CD4-positive, alpha-beta T cell (primary cell): Measurements from ENCODE around the gene CPLANE2. TPM values are rescaled to one million over a fixed set of nuclear protein-coding genes. Genes with fewer than 3 reads are reported as not detected.
A peak's percentile ranks its signal among the peaks of the same experiment; 100 is the strongest.

Experiments used
- ATAC-seq: fragments of 200-7000 bp; cut with Tn5 transposase; one replicate; pipeline ENCODE4 v1.10.0; 2022; ENCODE audit warnings: mild to moderate bottlenecking; ENCODE audit not compliant: poor library complexity
- CTCF ChIA-PET: fragments of 350-600 bp; sonication (Branson Sonifier 250); formaldehyde crosslinking; loops from one replicate; lab custom pipeline; 2021; ENCODE audit warnings: antibody characterized with exemption, inconsistent platforms; lab: Charles Lee
- POLR2A ChIA-PET: fragments of 350-600 bp; sonication (Branson Sonifier 250); formaldehyde crosslinking; loops from one replicate; lab custom pipeline; 2021; ENCODE audit warnings: antibody characterized with exemption, inconsistent platforms; lab: Charles Lee
- DNase-seq, 14 experiments: peaks; one replicate each; pipeline ENCODE4 v3.0.0-alpha.2; 2013 to 2020; ENCODE audit warnings: mixed read lengths in 2 of 14
- H3K27ac ChIP-seq, 2 donors: one replicate each; pipeline versions ENCODE4 v1.5.1 to v1.7.0; 2013; ENCODE audit warnings: low read length in 2 of 2, low read depth in 1 of 2, mild to moderate bottlenecking in 1 of 2
- H3K27me3 ChIP-seq, 2 experiments: 1 replicate in 1 of 2; 2 replicates in 1 of 2; pipeline versions ENCODE4 v1.6.1 to v1.7.0; 2013; ENCODE audit warnings: low read length in 2 of 2, control low read depth in 1 of 2, mild to moderate bottlenecking in 1 of 2, moderate library complexity in 1 of 2; ENCODE audit not compliant: insufficient read depth in 2 of 2, control insufficient read depth in 1 of 2
- H3K36me3 ChIP-seq: one replicate; pipeline ENCODE4 v1.6.1; 2013; ENCODE audit warnings: low read length, control low read depth; ENCODE audit not compliant: insufficient read depth
- H3K4me1 ChIP-seq: one replicate; pipeline ENCODE4 v1.6.1; 2013; ENCODE audit warnings: low read length, control low read depth; ENCODE audit not compliant: insufficient read depth
- H3K4me3 ChIP-seq: one replicate; pipeline ENCODE4 v1.5.1; 2013; ENCODE audit warnings: mild to moderate bottlenecking, low read length, moderate library complexity
- H3K9me3 ChIP-seq, 2 experiments: 1 replicate in 1 of 2; 2 replicates in 1 of 2; pipeline versions ENCODE4 v1.6.1 to v1.7.0; 2013; ENCODE audit warnings: low read length in 2 of 2, mild to moderate bottlenecking in 2 of 2, control low read depth in 1 of 2, moderate library complexity in 1 of 2; ENCODE audit not compliant: control insufficient read depth in 1 of 2, insufficient read depth in 1 of 2
- H3K27ac Mint-ChIP-seq: one replicate; pipeline ENCODE4 v1.8.0; 2020; ENCODE audit warnings: mixed read lengths
- H3K27me3 Mint-ChIP-seq: one replicate; pipeline ENCODE4 v1.8.0; 2021; ENCODE audit warnings: mixed read lengths
- H3K36me3 Mint-ChIP-seq: one replicate; pipeline ENCODE4 v1.8.0; 2021; ENCODE audit warnings: low read depth, mixed read lengths
- H3K4me1 Mint-ChIP-seq: one replicate; pipeline ENCODE4 v1.8.0; 2021; ENCODE audit warnings: low read depth, mixed read lengths
- H3K4me3 Mint-ChIP-seq: one replicate; pipeline ENCODE4 v1.8.0; 2020; ENCODE audit warnings: mild to moderate bottlenecking, mixed read lengths
- H3K9me3 Mint-ChIP-seq: one replicate; pipeline ENCODE4 v1.8.0; 2020; ENCODE audit warnings: mixed read lengths
- CTCF ChIP-seq: fragments of 200-600 bp; IDR thresholded peaks from one replicate; pipeline ENCODE4 v1.8.0; 2022; ENCODE audit warnings: antibody characterized with exemption, mild to moderate bottlenecking
- intact Hi-C, 2 experiments: fragments of 100-400 bp; cut with DNase I in 1 of 2; cut with micrococcal nuclease in 1 of 2; formaldehyde crosslinking; loops; one replicate each; pipeline versions ENCODE4 v1.15.1 to v1.9.0; 2023 to 2025; cut with DNase I, micrococcal nuclease
- total RNA-seq, 174 experiments: library from RNA in 2 of 174; stranded (reverse) in 2 of 174; gene quantifications; one replicate each; pipeline ENCODE4 v1.2.3 and lab custom pipeline; 2021 to 2026

The CPLANE2 gene
- total RNA-seq, 2 experiments from 2014 or later, result 5.3 to 8.4 TPM

GRCh38 chr1:16252912-16253311 lies 15.9 kb upstream of the CPLANE2 start:
- ChIA-PET CTCF (interaction anchor here (0.6 kb wide), 1 partner anchor 56 kb away, joined by 3 read pairs; no protein-coding TSS in a partner anchor), POLR2A (no interaction called here)
- Histone ChIP-seq H3K27ac (no peak overlapping the region), H3K36me3 (peaks cover 78% of the 10 kb centered on the region), H3K27me3 (no peaks in the 10 kb centered on the region), H3K4me1 (peaks cover 4% of the 10 kb centered on the region), H3K4me3 (no peak overlapping the region), H3K9me3 (no peaks in the 10 kb centered on the region)
- H3K27me3 Mint-ChIP-seq, result no peaks in the 10 kb centered on the region
- ATAC-seq (no peak), DNase-seq (no peak)
- H3K4me3 Mint-ChIP-seq, result no peak overlapping the region
- peak overlapping the region; percentile 36 for H3K27ac Mint-ChIP-seq
- H3K9me3 Mint-ChIP-seq, result no peaks in the 10 kb centered on the region
- peaks cover 22% of the 10 kb centered on the region for H3K4me1 Mint-ChIP-seq
- no peak for TF ChIP-seq CTCF
- intact Hi-C loops, result no loop called here
- peaks cover 83% of the 10 kb centered on the region for H3K36me3 Mint-ChIP-seq

- Histone ChIP-seq H3K36me3 (peaks cover 78% of the 10 kb centered on the region), H3K27ac (no peak overlapping the region), H3K9me3 (no peaks in the 10 kb centered on the region), H3K4me3 (no peak overlapping the region), H3K4me1 (peaks cover 4% of the 10 kb centered on the region), H3K27me3 (no peaks in the 10 kb centered on the region)
- H3K9me3 Mint-ChIP-seq, result no peaks in the 10 kb centered on the region
- POLR2A ChIA-PET, result no interaction called here
- H3K27ac Mint-ChIP-seq, result no peak overlapping the region
- H3K36me3 Mint-ChIP-seq, result peaks cover 77% of the 10 kb centered on the region
- peaks cover 22% of the 10 kb centered on the region for H3K4me1 Mint-ChIP-seq
- ATAC-seq (no peak), DNase-seq (no peak)
- CTCF ChIA-PET, result no interaction called here
- no peak for TF ChIP-seq CTCF
- H3K4me3 Mint-ChIP-seq, result no peak overlapping the region
- no peaks in the 10 kb centered on the region for H3K27me3 Mint-ChIP-seq
- intact Hi-C loops, result no loop called here
Observed at GRCh38 chr1:16251381-16251780, 14.4 kb upstream of the CPLANE2 start.

GRCh38 chr1:16250524-16251251 lies 13.7 kb upstream of the CPLANE2 start:
- Histone ChIP-seq H3K27me3 (no peaks in the 10 kb centered on the region), H3K9me3 (no peaks in the 10 kb centered on the region), H3K4me1 (peaks cover 4% of the 10 kb centered on the region), H3K27ac (no peak overlapping the region), H3K36me3 (peaks cover 71% of the 10 kb centered on the region), H3K4me3 (no peak overlapping the region)
- H3K27ac Mint-ChIP-seq, result no peak overlapping the region
- CTCF ChIA-PET, result no interaction called here
- DNase-seq (no peak), ATAC-seq (no peak)
- H3K27me3 Mint-ChIP-seq, result no peaks in the 10 kb centered on the region
- intact Hi-C loops, result no loop called here
- no peaks in the 10 kb centered on the region for H3K9me3 Mint-ChIP-seq
- H3K4me1 Mint-ChIP-seq, result peaks cover 22% of the 10 kb centered on the region
- POLR2A ChIA-PET, result no interaction called here
- TF ChIP-seq CTCF, result no peak
- no peak overlapping the region for H3K4me3 Mint-ChIP-seq
- H3K36me3 Mint-ChIP-seq, result peaks cover 70% of the 10 kb centered on the region
